NCI-H2196 treated with DMSO at 0.1 percent for 48 hours (cell line): Measurements from ENCODE around the gene RANBP3L.
"Not testable (repeated sequence)": the region's sequence is repeated elsewhere in the genome, so short reads cannot be mapped to it uniquely, and the experiment has no call there.

Experiments used
- DNase-seq: peaks from one replicate; lab custom pipeline; 2025; ENCODE audit not compliant: unreplicated experiment; lab: John Stamatoyannopoulos, UW

Gene RANBP3L

DNA sequence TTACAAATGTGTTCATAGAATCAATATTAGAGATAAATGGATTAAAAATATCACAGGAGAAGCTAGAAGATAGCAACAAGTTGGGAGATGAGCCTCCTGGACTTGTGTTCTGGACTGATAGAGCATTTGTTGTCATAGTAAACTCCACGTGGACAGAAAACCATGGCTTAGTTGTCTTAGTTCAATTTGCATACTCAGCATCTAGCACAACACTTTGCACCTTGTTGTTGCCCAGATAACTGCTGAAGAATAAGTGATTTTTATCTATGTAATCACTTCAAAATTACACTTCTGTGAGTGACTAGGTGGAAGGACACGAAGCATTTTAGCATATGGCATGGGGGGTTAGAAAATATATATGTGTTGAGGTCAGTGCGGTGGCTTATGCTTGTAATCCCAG, 4.0 kb downstream of the RANBP3L start:
- no peak for DNase-seq

- DNase-seq: no peak
Observed at GRCh38 chr5:36285837-36286615, 15.7 kb downstream of the RANBP3L start.

GRCh38 chr5:36283775-36284174, 17.9 kb downstream of the RANBP3L start:
- DNase-seq: not testable (repeated sequence)

GRCh38 chr5:36281626-36282025, 20.1 kb downstream of the RANBP3L start:
- no peak for DNase-seq

- no peak for DNase-seq
Observed at GRCh38 chr5:36279054-36279698, 22.5 kb downstream of the RANBP3L start.

- no peak for DNase-seq
Observed at GRCh38 chr5:36277521-36278176, 24.1 kb downstream of the RANBP3L start.

GRCh38 chr5:36276864-36277263, 24.8 kb downstream of the RANBP3L start:
- peak; percentile 44 for DNase-seq

DNA sequence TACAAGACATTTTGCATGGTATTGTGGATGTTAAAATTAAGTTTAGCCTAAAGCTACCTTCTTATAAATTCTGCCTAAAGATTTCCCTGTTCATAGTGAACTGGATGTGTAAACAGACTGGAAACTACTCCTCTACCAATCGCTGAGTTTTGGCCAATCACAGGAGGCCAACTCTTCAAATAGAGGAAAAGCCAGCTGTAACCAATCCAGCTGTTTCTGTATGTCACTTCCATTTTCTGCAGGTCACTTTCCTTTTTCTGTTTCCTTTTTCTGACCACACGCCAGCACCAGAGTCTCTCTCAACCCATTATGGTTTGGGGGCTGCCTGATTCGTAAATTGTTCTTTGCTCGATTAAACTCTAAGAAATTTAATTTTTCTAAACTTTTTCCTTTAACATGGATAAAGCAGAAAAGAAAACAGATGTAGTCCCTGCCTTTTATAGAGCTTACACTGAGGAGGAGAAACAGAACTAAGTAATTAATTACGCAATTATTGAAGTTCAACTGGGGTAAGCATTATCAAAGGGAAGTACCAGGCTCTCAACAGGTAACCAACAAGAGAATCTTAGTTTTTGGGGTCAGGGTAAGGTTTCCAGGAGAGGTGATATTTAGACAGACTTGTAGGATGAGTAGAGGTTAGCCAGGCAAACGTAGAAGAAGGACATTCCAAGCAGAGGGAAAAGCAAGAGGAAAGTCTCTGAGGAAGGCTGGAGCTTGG, 27.7 kb downstream of the RANBP3L start:
- DNase-seq: no peak

- DNase-seq: no peak
Observed at GRCh38 chr5:36272136-36272690, 29.5 kb downstream of the RANBP3L start.

GRCh38 chr5:36270876-36271575, 30.7 kb downstream of the RANBP3L start:
- DNase-seq: no peak

- DNase-seq: peak; percentile 69
Observed at GRCh38 chr5:36270175-36270574, 31.5 kb downstream of the RANBP3L start.

- DNase-seq: no peak
Observed at GRCh38 chr5:36269478-36269877, 32.2 kb downstream of the RANBP3L start.

- DNase-seq: no peak
Observed at GRCh38 chr5:36267905-36268304, 33.8 kb downstream of the RANBP3L start.

- DNase-seq: no peak
Observed at GRCh38 chr5:36264202-36264760, 37.4 kb downstream of the RANBP3L start.

GRCh38 chr5:36261186-36261585, 40.5 kb downstream of the RANBP3L start:
- no peak for DNase-seq

DNA sequence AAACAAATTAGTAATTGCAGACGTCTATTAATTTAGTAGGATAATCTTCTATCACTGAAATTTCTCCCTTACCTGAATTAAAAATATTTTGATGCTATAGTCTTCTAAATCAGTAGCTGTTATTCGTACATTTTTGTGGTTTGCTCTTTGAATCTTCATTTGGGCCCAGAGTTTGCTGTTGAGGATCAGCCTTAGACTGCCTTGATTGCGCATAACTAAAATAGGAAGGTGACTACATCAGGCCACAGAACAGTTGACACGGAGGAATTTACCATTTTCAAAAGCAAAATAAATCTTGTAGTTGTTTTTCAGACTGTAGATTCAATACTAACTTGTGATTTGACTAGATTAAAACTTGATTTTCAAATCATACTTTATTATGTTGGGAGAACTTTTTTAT, 48.1 kb downstream of the RANBP3L start:
- no peak for DNase-seq

DNA sequence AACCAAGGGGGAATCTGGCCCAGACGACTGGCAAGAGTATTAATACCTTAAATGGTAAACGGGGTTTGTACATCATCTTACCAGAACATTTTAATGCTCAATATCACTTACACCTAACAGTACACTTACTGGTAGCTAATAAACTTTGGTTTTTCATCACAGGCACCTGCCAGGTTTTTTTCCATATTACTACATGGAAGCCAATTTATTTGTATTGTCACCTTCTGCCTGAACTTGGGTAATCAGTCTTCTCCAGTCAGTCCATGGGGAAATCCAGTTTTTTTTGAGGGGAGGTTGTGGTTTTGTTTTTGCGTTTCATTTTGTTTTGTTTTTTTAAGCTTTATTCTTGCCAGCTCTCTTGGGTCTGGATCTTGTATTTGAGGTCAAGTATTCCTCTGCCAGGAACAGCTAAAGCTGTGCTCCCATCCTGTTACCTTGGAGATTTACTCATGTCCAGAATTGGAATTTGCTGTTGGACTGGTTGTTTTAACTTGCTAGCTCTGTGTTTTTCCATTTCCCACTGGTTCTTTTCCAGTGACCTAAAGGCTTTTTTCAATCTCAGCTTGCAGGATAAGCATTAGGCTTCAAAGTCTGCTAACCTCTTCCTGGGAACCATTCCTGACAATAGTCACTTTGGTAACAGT, 48.9 kb downstream of the RANBP3L start:
- no peak for DNase-seq

DNA sequence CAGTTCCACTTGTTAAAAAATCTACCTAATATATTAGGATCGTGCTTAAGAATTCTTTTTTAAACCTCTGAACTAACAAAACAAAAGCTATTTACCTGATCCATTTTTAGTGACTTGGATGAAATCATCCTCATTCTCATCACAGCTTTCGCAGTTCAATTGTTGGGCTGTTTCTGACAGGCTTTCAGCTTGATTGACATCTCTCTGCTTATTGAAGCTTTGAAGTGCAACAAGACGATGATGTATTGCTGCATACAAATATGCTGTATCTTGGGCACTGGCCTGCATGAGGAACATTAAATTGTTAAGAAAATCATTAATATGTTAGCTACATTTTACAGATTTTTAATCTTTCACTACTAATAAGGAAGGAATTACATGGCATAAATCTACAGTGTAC, 50.5 kb downstream of the RANBP3L start:
- no peak for DNase-seq

- DNase-seq: no peak
Observed at GRCh38 chr5:36250427-36250826, 51.3 kb downstream of the RANBP3L start.
